KMS-11 (cell line): Measurements from ENCODE around the gene TECR.
A peak's percentile ranks its signal among the peaks of the same experiment; 100 is the strongest.

Source experiments
- H2AFZ ChIP-seq: fragments of 200-600 bp; sonication (generic); 2 replicates; pipeline ENCODE4 v1.6.1; 2016; ENCODE audit warnings: antibody characterized with exemption, mixed run types, low read depth
- H3K27ac ChIP-seq: fragments of 200-600 bp; sonication (generic); 2 replicates; pipeline ENCODE4 v1.6.1; 2016; ENCODE audit warnings: mild to moderate bottlenecking, mixed run types
- H3K27me3 ChIP-seq: fragments of 200-600 bp; sonication (generic); 2 replicates; pipeline ENCODE4 v1.6.1; 2017; ENCODE audit warnings: mild to moderate bottlenecking, low read depth, mixed run types, moderate library complexity; ENCODE audit not compliant: insufficient read depth
- H3K36me3 ChIP-seq: fragments of 200-600 bp; sonication (generic); 2 replicates; pipeline ENCODE4 v1.6.1; 2017; ENCODE audit warnings: mild to moderate bottlenecking, mixed run types; ENCODE audit not compliant: insufficient read depth
- H3K4me1 ChIP-seq: fragments of 200-600 bp; sonication (generic); 2 replicates; pipeline ENCODE4 v1.6.1; 2016; ENCODE audit warnings: mild to moderate bottlenecking, low read depth, mixed run types; ENCODE audit not compliant: poor library complexity, severe bottlenecking
- H3K4me2 ChIP-seq: fragments of 200-600 bp; sonication (generic); 2 replicates; pipeline ENCODE4 v1.7.0; 2016; ENCODE audit warnings: mild to moderate bottlenecking, mixed run types
- H3K4me3 ChIP-seq: fragments of 200-600 bp; sonication (generic); IDR thresholded peaks from 2 replicates; pipeline ENCODE4 v1.6.1; 2017; ENCODE audit warnings: low read depth, low read length, mixed read lengths; ENCODE audit not compliant: insufficient read depth
- H3K79me2 ChIP-seq: fragments of 200-600 bp; sonication (generic); 2 replicates; pipeline ENCODE4 v1.6.1; 2016; ENCODE audit warnings: low read depth, mixed run types; ENCODE audit not compliant: insufficient read depth
- H3K9ac ChIP-seq: fragments of 200-600 bp; sonication (generic); 2 replicates; pipeline ENCODE4 v1.6.1; 2016; ENCODE audit warnings: mild to moderate bottlenecking, mixed run types
- H4K20me1 ChIP-seq: fragments of 200-600 bp; sonication (generic); 2 replicates; pipeline ENCODE4 v1.6.1; 2016; ENCODE audit warnings: mild to moderate bottlenecking, mixed run types; ENCODE audit not compliant: insufficient read depth
- TF ChIP-seq, protein P1 (sequence below): fragments of 200-600 bp; sonication (generic); conservative IDR thresholded peaks from 2 replicates; pipeline ENCODE4 v1.6.1; 2017; ENCODE audit warnings: low read depth, mild to moderate bottlenecking, antibody characterized with exemption, low read length, moderate library complexity, mixed read lengths

The TECR gene

DNA sequence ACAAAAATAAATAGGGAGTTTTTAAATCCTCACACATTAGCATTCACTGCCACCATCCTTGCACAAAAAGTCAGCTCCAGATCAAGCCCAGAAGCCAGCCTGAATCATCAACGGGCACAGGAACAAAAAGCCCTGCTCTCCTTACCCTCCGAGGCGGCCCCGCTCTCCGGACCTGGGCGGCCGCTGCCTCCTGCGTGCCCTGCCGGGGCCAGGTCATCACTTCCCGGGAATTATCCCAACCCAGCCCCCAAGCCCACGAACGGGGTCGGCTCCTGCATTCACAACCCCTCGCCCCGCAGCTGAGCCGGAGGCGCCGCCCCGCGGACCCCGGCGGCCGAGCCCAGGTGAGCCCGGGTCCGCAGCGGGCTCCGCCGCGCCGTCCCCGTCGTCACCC is 12.0 kb upstream of the TECR start:
- no peaks in the 10 kb centered on the region for H3K27me3 ChIP-seq
- peak overlapping the region; percentile 21; the same call in 1 of the 2 replicates for H3K27ac ChIP-seq
- TF ChIP-seq, protein P1, sequence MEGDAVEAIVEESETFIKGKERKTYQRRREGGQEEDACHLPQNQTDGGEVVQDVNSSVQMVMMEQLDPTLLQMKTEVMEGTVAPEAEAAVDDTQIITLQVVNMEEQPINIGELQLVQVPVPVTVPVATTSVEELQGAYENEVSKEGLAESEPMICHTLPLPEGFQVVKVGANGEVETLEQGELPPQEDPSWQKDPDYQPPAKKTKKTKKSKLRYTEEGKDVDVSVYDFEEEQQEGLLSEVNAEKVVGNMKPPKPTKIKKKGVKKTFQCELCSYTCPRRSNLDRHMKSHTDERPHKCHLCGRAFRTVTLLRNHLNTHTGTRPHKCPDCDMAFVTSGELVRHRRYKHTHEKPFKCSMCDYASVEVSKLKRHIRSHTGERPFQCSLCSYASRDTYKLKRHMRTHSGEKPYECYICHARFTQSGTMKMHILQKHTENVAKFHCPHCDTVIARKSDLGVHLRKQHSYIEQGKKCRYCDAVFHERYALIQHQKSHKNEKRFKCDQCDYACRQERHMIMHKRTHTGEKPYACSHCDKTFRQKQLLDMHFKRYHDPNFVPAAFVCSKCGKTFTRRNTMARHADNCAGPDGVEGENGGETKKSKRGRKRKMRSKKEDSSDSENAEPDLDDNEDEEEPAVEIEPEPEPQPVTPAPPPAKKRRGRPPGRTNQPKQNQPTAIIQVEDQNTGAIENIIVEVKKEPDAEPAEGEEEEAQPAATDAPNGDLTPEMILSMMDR: no peak
- H3K79me2 ChIP-seq: peaks cover 23% of the 10 kb centered on the region
- H3K4me2 ChIP-seq: peak overlapping the region; percentile 79
- peak overlapping the region; percentile 52 for H2AFZ ChIP-seq
- no peak overlapping the region for H3K4me3 ChIP-seq
- H3K36me3 ChIP-seq: peaks cover 10% of the 10 kb centered on the region; the same call in 1 of the 2 replicates
- H4K20me1 ChIP-seq: peaks cover 17% of the 10 kb centered on the region; the same call in 1 of the 2 replicates
- peak overlapping the region; percentile 77 for H3K9ac ChIP-seq
- peaks cover 22% of the 10 kb centered on the region for H3K4me1 ChIP-seq

DNA sequence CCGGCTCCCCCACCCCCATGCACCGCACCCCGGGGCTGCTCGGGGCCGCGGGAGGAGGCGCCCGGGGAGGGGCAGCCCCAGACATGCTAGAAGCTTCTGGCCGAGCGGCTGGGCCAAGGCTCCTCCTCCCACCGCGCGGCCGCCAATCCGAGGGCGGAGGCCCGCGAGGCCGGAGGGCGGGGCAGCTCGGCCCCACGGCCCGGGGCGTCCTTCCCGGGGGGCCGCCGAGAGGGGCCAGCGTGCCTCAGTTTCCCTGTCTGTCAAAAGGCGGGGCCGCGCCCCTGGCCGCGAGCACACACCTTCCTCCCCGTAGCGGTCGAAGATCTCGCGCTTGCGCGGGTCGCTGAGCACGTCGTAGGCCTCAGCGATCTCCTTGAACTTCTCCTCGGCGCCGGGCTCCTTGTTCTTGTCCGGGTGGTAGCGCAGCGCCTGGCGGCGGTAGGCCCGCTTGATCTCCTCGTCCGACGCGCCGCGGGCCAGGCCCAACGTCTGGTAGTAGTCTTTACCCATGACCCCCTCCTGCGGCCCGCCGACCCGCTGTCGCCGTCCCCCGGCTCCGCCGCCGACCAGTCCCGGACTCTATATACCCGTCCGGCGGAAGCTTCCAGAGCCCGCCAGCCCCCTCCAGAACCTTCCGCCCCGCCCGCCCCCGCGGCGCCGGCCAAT is 11.4 kb upstream of the TECR start, which contains the start of gene DNAJB1:
TSS of gene DNAJB1 (minus strand) at position 558 of the 666 bp plus-strand sequence. CDS start at position 510, 48 bp downstream.
- H3K9ac ChIP-seq: peak within 1 kb of the TSS; percentile 77
- peak within 1 kb of the TSS; percentile 80 for H2AFZ ChIP-seq
- H3K4me3 ChIP-seq: no peak within 1 kb of the TSS
- H4K20me1 ChIP-seq: peaks cover 17% of the 10 kb centered on the region; the same call in 1 of the 2 replicates
- H3K27me3 ChIP-seq: no peaks in the 10 kb centered on the region
- H3K79me2 ChIP-seq: peaks cover 23% of the 10 kb centered on the region
- peaks cover 22% of the 10 kb centered on the region for H3K4me1 ChIP-seq
- H3K27ac ChIP-seq: peak within 1 kb of the TSS; percentile 66
- peak within 1 kb of the TSS; percentile 79 for H3K4me2 ChIP-seq
- H3K36me3 ChIP-seq: peaks cover 10% of the 10 kb centered on the region; the same call in 1 of the 2 replicates
- TF ChIP-seq, protein P1: no peak

DNA sequence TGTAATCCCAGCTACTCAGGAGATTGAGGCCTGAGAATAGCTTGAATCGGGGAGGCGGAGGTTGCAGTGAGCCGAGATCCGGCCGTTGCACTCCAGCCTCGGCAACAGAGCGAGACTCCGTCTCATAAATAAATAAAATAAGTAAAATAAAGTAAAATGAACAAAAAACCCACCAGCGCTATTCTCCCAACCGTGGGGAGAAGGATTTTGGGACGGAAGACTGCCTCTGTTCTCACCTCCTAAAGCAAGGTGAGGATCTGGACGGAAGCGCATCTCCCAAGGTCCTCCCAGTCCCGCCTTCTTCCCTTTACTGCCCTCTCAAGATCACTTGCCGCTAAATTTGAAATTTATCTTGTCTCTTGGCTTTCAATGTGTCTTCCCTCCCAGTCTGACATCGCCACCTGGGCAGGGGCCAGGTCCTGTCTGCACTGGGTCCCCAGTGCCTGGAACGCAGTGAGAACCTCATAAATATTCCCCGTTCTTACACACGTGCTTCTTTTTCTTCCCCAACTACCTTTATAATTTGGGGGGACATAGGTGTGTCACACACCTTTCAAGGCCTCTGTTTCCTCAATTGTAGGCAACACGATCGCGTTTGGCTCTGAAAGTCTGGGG is 10.0 kb upstream of the TECR start:
- H2AFZ ChIP-seq: no peak overlapping the region

DNA sequence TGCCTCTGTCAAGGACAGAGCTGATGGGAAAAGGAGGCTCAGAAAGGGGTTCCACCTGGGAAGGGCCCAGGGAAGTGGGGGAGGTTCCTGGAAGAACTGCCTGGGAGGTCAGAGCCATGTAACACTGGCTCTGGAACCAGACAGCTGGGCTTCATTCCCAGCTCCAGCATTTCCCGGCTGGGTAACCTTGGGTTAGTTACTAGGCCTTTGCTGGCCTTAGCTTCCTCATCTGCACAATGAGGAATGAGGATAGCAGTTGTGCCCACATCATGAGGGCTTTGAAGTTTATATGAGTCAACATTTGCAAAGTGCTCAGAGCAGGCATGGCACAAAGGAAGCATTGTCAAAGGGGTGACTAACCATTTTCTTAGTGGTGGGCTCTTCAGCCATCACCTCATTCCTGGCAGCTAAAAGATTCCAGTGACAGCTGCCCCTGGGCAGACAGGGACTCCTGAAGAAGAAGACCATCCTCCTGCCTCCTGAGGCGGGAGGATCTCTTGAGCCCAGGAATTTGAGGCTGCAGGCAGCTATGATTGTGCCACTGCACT is 9.5 kb upstream of the TECR start:
- no peak overlapping the region for H3K4me2 ChIP-seq
- peaks cover 23% of the 10 kb centered on the region for H3K79me2 ChIP-seq
- H3K27ac ChIP-seq: no peak overlapping the region
- no peak overlapping the region for H3K9ac ChIP-seq
- H4K20me1 ChIP-seq: peaks cover 17% of the 10 kb centered on the region; the same call in 1 of the 2 replicates
- TF ChIP-seq, protein P1: no peak
- H2AFZ ChIP-seq: no peak overlapping the region
- peaks cover 10% of the 10 kb centered on the region; the same call in 1 of the 2 replicates for H3K36me3 ChIP-seq
- no peaks in the 10 kb centered on the region for H3K27me3 ChIP-seq
- H3K4me3 ChIP-seq: no peak overlapping the region
- H3K4me1 ChIP-seq: peaks cover 22% of the 10 kb centered on the region

More for the DNA sequence above, 10.0 kb upstream of the TECR start:
- Histone ChIP-seq H3K4me1 (peaks cover 22% of the 10 kb centered on the region), H3K27me3 (no peaks in the 10 kb centered on the region), H4K20me1 (peaks cover 17% of the 10 kb centered on the region; the same call in 1 of the 2 replicates), H3K4me3 (no peak overlapping the region), H3K4me2 (peak overlapping the region; percentile 48), H3K27ac (no peak overlapping the region), H3K79me2 (peaks cover 23% of the 10 kb centered on the region), H3K36me3 (peaks cover 10% of the 10 kb centered on the region; the same call in 1 of the 2 replicates), H3K9ac (no peak overlapping the region)
- TF ChIP-seq, protein P1: no peak
